Fibroblast of peridontal ligament (primary cell): ENCODE data around the gene XAGE5.
"Not testable (repeated sequence)": the region's sequence is repeated elsewhere in the genome, so short reads cannot be mapped to it uniquely, and the experiment has no call there.

ENCODE experiments used
- DNase-seq: peaks from one replicate; pipeline ENCODE4 v3.0.0-alpha.2; 2010; ENCODE audit errors: extremely low read depth

XAGE5 gene, protein sequence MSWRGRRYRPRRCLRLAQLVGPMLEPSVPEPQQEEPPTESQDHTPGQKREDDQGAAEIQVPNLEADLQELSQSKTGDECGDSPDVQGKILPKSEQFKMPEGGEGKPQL

DNA sequence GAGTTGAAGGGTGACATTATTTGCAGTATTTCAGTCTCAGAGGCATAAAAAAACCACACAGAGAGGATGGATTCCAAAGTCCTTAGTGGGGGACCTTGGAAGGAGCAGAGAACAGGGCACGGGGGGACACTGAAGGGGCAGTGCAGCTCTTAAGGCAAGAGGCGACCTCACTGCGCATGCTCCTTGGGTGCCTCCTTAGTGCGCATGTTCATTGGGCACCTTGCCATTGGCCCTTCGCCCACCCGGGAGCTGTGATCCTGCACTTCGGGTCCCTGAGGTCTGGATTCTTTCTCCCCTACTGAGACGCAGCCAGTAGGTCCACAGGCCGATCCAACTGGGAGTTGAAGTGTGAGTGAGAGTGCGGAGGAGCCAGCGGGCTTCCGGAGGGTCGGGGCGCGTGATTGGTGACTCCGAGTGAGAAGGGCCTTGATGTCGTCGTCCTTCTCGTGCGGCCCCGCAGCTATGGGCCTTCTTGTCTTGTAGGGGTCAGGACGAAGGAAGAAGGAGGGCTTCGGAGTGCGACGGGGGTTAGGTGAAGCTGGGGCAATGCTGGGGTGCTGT is at the start of gene XAGE5:
Gene XAGE5, plus strand, starts transcription at position 223 of the 561 bp plus-strand sequence. CDS start 1,280 bp downstream, outside the sequence.
- no peak for DNase-seq

DNA sequence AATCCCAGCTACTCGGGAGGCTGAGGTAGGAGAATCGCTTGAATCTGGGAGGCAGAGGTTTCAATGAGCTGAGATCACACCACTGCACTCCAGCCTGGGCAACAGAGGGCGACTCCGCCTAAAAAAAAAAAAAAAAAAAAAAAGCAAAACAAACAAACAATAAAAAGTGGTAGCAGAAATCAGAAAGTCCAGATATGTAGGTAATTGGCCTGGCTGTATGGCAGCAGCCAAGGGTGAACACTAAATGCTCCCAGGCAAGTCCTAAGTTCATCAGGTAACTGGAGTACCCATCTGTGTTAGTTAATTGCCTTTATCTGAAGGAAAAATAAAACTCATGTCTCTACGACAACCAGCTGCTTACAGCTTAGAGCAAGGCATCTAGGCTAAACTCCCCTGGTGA is 45.1 kb upstream of the XAGE5 start:
- DNase-seq: not testable (repeated sequence)

DNA sequence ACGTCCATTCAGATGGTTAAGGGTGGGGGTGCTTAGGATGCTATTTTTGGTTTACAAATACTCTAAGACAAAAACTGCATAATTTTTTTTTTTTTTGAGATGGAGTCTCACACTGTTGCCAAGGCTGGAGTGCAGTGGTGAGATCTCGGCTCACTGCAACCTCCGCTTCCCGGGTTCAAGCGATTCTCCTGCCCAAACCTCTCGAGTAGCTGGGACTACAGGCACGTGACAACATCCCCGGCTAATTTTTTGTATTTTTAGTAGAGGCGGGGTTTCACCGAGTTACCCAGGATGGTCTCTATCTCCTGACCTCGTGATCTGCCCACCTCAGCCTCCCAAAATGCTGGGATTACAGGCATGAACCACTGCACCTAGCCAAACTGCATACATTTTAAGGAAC is 37.6 kb upstream of the XAGE5 start:
- not testable (repeated sequence) for DNase-seq

DNA sequence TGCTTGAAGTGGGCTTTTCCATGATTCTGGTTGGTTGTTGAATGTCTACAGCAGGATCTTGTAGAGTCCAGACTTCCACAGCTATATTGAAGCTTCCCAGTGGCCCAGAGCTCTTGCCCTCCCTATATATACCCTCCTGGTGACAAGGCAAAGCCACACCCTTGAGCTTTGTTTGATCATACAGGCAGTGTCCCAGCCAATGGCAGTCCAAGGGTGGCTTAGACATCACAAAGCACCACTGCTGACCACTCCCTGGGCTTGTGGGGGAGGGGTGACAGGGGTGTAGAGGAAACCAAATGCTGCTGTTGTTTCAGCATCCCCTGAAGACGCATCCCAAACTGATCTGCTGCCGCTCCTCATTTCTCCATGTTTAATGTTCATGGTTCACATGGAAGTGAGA is 13.8 kb upstream of the XAGE5 start, which contains the start of gene SPANXN5:
Gene SPANXN5, minus strand, starts transcription at position 101 of the 400 bp plus-strand sequence. Its CDS starts 79 bp downstream, at position 22.
- not testable (repeated sequence) for DNase-seq

DNA sequence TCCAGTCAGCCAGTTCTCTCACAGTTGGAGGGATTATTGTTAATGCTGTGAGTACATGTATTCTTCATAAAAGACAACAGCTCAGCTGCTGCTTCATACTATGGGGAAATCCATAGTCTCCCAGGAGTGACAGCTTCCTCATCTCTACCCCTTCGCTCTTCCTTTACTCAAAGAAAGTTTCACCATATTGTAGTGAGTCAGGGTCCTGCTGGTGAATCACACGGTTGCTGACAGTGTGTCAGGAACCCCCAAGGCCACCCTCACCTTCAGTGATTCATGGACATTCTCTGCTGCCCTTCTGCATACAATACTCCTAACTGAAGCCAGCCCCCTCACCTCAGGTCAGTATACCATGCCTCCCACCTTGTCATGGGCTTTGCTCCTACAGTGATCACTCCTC is 6.2 kb upstream of the XAGE5 start:
- DNase-seq: not testable (repeated sequence)

DNA sequence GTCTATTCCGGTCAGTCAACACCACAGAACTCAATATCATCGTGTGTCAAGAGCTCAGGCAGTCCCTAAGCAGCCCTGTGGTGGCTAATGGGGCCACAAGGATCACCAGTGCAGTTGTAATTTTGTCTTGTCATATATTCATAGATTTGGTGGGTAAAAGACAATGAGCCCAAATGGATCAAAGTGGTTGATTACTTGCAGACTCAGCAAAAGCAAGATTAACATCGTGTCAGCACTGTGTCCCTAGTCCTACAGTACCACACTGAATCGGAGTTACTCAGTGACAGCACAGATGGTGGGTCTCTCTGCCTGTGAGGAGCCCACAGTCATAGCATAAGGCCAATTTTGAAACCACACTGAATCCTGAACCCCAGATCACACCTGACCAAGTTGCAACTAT is 8.7 kb downstream of the XAGE5 start:
- no peak for DNase-seq

DNA sequence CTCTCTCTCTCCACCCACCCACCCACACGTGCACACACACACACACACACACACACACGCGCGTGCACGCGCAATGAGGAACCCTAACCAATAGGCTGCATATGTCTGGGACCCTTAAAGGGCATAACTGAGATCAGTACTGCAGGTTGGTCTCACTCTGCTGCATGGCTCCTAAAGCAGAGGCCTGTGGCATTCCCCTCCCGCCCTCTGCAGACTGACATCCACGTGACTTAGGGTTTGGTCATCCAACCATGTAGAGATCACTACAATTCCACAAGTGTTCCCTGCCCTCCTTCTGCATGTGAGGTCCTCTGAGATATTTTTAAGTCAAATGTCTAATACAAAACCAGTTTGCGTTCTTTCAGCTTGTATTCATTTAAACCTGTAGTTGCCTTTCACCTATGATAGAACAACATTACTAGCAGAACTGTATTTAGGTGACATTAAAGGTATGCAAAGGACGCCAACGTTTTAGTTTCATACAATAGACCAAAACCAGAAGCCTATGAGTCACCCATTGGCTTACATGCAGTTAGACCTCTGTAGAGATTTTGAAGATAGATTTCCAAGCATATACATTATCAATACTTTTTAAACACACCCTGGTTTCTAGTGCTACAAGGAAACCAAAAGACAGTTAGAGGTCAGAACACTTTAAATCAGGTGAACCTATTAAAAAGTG is 10.1 kb downstream of the XAGE5 start:
- no peak for DNase-seq

DNA sequence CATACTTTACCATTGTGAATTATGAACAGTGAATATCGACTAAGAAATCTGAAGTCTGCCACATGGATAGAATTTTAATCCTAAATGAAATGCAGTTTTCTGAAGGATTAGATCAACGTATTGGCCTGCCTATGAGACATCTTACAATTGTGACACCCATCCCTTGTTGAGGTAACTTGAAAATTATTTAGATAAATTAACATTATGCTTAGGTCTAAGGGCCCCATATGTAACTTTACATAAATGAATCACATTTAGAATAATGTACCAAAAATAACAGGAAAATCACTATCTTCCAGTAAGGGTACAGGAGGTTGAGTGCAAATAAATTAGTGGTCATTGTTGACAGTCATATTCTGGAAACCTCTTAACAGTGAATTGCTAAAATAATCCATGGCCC is 13.5 kb downstream of the XAGE5 start:
- DNase-seq: no peak

DNA sequence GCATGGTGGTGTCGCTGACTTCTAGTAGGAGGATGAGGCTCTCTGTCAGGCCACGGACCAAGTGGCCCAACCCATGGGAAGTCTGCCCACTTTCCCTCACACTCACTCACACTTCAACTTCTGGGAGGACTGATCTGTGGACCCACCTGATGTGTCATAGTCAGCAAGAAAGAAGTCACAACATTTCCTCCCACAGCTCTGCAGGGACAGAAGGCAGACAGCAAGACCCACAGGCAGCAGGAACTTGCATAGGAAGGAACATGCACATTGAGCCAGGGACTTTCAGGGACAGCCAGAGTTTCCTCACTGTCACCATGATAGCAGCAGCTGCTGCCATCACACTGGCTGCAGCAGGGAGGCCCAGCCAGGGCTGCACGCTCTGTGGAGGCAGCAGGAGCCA is 19.5 kb downstream of the XAGE5 start:
- no peak for DNase-seq

DNA sequence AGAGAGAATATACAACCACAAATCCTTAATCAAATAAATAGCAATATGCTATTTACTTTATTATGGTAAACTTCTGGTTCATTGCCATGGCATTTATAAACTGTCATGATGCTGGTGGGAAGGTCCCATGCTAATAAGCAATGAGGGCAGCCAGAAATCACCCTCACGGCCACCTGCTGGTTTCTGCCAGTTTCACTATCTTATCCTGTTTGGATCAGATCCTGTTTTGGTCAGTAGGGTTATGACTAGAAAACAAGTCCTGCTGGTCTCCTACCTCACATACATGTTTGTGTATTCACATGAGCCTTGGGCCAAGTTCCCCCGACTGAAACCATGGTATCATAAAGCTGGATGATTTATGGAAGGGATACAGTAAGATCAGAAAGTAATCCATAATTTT is 28.1 kb downstream of the XAGE5 start:
- DNase-seq: no peak

DNA sequence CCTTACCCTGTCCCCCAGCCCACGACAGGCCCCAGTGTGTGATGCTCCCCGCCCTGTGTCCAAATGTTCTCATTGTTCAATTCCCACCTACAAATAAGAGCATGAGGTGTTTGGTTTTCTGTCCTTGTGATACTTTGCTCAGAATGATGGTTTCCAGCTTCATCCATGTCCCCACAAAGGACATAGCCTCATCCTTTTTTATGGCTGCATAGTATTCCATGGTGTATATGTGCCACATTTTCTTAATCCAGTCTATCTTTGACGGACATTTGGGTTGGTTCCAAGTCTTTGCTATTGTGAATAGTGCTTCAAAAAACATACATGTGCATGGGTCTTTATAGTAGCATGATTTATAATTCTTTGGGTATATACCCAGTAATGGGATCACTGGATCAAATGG is 32.5 kb downstream of the XAGE5 start:
- DNase-seq: not testable (repeated sequence)

DNA sequence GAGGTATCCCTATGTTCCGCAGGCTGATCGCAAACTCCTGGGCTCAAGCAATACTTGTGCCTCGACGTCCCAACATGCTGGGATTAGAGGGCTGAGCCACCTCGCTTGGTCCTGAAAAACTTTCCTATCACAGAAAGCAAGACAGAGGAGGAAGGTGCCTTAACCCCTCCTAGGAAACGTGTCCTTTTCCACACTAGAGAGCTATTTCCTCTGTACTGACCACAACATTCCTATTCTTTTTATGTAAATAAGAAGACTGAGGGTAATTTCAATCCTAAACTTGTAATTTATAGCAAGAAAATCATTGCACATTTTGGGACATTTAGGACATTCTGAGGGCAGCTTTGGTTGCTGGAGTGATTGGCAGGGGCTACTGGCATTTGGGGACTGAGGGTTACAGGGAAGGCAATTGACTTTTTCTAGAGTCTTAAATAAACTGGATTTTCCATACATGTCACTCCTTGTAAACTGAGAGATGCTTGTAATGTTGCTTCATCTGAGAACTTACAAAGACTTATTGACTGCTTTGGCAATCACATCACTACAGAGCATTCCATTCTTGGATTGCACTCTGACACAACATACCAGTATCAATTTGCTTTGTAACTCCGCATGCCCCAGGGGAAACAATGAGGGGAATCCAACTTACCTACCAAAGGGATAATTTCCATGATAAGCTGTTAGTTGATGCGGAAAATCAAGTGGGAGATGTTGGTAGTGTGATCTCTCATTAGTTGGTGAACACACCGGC is 41.2 kb downstream of the XAGE5 start:
- DNase-seq: peak; percentile 53

DNA sequence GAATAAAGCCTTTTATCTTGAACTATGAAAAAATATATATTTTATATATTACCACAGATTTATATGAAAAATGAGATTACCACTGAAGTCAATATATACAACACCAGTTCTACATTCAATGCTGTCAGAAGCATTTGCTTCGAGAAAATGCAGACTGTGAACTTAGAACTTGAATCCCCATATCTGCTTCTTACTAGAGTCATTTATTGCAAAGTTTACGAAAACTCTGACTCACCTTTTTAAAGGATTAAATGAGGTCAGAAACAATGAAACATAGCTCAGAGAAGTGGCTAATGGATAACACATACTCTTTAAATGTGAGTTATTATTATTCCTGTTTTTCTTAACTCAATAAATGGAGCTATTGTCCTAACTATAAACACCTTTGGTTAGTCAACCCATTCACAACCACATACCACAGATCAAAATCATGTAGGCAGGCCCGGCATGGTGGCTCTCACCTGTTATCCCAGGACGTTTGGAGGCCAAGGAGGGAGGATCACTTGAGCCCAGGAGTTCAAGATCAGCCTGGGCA is 46.0 kb downstream of the XAGE5 start:
- DNase-seq: not testable (repeated sequence)

DNA sequence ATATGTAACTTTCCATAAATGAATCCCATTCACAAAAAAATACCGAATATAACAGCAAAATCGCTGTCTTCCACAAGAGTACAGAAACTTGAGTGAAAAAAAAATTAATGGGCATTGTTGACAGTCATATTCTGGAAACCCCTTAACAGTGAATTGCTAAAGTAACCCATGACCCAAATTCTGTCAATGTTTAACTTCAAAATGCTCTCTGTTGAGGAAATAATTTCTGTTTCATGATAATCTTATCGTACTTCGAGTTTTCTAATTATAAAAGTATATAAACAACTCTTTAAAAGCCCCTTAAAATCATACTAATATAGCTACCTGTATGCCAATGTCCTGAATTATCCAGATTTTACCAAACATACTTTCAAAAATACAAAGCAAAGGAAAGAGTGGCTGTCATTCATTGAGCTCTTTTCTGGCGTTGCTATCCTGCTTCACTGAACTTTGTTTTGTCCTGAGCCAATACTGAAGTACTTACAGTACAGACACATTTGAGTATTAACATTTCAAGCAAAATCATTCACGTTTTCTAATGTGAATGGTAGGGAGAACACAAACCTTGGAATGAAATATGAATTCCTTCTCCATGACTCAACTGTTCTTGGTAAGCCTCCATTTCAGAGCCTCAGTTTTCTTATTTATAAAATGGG is 54.4 kb downstream of the XAGE5 start:
- no peak for DNase-seq
